Epithelial cell of prostate (primary cell): ENCODE results near the gene SDSL.

ENCODE experiments used
- DNase-seq: peaks from one replicate; pipeline ENCODE4 v3.0.0-alpha.2; 2011; ENCODE audit warnings: low read depth, low spot score
- H3K27ac ChIP-seq: fragments of 450-650 bp; 2 replicates; pipeline ENCODE4 v1.5.1; 2017; ENCODE audit warnings: mild to moderate bottlenecking

SDSL gene

DNA sequence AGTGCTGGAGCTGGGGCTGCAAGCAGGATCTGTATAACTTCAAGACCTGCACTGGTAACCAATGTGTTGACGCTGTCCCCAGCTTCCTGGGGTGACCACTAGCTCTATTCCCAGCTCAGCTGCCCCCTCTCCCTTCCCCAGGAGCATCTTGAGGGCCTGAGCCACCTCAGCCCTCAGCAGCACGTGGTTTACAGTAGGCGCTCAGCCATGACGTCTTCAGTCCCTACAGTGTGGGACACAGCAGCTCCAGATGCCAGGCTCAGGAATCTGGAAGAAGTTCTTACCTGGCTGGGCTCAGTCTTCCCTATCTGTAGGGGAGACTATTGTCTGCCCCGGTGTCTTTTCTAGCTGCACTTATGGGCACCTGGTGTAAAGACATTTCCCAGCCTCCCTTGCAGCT is 27.1 kb upstream of the SDSL start:
- DNase-seq: no peak
- no peak overlapping the region for H3K27ac ChIP-seq

DNA sequence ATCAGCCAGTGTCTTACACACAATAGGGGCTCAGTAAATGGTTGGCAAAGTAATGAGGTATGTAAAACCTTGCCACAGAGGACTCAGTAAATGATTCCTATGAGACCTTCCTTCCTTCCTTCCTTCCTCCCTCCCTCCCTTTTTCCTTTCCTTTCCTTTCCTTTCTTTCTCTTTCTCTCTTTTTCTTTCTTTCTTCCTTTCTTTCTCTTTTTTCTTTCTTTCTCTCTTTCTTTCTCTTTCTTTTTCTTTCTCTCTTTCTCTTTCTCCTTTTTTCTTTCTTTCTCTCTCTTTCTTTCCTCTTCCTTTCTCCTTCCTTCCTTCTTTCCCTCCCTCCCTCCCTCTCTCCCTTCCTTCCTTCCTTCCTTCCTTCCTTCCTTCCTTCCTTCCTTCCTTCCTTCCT is 26.0 kb upstream of the SDSL start:
- no peak overlapping the region for H3K27ac ChIP-seq
- no peak for DNase-seq

DNA sequence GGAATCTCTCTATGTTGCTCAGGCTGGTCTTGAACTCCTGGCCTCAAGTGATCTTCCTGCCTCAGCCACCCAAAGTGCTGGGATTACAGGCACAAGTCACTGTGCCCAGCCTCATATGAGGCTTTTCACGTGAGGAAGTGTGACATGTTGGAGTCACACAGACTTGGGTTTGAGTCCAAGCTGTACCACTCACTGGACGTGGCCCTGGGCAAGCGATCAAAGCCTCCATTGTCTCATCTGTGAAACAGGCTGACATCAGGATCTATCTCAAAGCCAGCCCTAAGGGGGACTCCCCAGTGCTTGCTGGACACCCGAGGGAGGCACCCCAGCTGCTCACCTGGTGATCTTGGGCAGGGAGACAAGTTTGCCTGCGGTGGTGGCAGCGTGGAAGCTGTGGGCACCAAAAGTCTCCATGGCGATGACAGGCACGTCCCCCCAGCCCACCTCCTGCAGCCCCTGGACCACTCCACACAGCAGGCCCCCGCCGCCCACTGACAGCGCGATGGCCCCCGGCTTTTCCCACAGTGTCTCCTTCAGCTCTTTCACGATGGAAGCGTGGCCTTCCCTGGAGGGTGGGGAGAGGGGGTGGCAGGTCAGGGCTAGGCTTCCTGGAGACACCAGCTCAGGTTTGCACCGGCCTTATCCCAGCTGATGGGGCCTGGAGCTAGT is 25.2 kb upstream of the SDSL start:
- DNase-seq: no peak
- H3K27ac ChIP-seq: no peak overlapping the region

DNA sequence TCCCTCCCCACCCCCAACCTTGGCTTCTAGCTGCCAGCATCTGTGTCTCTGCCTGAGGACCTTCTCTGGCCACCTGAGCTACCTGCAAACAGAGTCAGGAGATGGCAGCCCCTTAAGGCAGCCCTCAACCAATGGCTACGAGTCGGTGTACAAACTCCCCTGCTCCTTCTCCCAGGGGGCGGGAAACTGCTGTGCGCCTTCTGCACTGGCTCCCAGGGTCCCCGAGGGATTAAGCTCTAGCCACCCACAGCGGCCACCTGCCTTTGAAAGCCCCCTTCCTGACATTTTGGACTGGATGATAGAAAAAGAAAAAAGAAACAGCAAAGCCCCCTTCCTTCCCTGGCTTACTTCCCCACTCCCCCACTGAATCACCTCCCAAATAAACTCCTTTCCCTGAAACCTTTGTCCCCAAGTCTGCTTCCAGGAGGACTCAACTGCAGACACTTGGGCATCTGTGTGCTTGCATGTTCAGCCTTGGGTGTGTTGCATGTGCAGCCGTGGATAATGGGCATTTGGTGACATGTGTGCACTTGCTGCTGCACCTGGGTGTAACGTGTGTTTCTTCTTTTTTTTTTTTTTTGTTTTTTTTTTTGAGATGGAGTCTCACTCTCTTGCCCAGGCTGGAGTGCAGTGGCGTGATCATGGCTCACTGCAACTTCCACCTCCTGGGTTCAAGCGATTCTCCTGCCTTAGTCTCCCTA is 24.5 kb upstream of the SDSL start:
- no peak for DNase-seq
- H3K27ac ChIP-seq: no peak overlapping the region

DNA sequence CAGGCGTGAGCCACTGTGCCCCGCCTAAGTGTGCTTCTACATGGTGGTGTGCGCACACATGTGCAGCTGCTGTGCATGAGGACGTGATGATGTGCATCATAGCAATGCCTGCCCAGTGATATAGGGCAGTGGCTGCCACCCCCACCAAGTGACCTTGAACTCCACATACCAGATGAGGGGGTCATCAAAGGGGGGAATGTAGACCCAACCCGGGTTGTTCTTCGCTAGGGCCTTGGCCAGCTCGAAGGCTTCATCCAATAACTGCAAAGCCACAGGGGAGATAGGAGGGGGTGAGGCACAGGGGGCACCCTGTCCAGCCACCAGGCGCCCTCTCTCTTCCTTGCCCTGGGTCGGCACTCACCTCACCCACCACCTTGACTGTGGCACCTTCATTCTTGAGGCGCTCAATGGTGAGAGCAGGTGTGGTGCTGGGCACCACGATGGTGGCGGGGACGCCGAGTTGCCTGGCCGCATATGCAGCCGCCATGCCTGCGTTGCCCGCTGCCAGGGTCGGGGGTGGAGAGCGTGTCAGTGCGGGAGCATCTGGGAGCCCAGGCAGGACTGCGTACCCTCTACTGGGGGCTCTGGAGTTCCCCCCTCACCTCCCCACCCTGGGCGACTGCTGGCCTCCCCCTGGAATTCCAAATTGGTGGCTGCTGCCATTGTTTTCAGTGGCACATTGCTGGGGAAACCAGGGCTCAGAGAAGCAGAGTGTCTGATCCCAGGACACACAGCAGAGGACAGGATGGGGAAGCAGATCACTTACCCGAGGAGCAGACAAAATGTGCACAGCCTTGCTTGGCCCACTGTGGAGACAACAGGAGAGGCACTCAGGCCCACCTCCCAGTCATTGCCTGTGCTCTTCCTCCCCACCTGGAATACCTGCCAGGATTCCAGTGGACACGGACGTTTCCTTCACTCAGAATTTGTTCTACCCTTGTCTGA is 23.6 kb upstream of the SDSL start:
- no peak for DNase-seq
- H3K27ac ChIP-seq: no peak overlapping the region

DNA sequence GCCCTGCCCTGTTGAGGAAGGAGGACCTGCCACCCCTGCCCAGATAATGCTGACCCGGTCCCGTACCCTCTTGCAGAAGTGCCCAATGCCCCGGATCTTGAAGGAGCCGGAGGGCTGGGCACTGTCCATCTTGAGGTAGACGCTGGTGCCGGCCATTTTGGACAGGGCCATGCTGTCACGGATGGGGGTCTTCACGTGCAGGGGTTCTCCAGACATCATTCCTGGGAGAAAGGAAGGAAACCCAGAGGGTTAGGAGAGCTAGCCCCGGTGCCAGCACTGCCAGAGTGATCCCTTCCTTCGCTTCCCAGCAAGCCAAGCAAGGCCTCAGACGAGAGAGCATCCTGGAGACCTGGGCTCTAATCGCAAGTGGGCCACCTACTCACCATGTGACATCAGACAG is 22.7 kb upstream of the SDSL start:
- H3K27ac ChIP-seq: no peak overlapping the region
- no peak for DNase-seq

DNA sequence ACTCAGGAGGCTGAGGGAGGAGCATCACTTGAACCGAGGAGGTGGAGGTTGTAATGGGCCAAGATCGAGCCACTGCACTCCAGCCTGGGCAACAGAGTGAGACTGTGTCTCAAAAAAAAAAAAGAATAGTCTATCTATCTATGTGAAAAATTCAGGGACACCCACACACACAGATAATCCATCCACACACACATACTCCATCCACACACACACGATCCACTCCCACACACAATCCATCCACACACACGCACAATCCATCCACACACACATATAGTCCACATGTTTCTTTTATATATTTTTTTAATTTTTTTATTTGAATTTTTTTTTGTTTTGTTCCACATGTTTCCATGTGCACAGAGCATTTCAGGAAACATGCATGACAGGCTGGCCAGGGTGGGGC is 21.8 kb upstream of the SDSL start:
- H3K27ac ChIP-seq: no peak overlapping the region
- DNase-seq: no peak

DNA sequence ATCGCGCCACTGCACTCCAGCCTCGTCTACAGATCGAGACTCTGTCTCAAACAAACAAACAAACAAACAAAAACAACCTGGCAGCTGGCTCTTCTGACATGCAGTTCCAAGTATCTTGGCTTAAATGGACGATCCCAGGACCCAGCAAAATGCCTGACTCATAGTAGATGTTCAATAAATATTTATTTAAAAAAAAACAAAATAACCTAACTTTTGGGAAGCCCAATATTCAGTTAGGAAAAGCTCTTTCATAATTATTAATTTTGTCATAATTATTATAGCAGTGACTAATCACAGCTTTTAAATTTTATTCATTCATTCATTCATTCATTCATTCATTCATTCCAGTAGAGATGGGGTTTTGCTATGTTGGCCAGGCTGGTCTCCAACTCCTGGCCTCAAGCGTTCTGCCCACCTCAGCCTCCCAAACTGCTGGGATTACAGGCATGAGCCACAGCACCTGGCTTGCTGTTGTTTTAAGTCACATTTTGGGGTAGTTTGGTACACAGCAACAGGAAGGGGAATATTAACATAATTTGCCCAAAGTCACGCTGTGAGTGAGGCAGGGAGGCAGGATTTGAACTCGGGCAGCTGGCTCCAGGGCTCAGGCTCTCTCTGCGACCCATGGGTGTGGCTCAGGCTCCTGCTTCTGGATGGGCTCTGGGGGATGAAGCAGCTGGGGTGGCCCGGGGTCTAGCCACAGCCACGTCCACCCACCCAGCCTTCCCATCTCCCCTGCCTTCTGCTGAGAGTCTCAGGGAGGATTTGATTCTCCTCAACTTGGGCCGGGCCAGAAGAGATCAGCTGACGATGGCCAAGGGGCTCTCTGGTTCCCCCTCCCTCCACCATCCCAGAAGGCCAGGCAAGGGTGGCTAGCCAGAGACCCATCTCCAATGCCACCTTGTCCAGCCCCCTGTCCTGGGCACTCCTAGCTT is 20.8 kb upstream of the SDSL start:
- DNase-seq: no peak

DNA sequence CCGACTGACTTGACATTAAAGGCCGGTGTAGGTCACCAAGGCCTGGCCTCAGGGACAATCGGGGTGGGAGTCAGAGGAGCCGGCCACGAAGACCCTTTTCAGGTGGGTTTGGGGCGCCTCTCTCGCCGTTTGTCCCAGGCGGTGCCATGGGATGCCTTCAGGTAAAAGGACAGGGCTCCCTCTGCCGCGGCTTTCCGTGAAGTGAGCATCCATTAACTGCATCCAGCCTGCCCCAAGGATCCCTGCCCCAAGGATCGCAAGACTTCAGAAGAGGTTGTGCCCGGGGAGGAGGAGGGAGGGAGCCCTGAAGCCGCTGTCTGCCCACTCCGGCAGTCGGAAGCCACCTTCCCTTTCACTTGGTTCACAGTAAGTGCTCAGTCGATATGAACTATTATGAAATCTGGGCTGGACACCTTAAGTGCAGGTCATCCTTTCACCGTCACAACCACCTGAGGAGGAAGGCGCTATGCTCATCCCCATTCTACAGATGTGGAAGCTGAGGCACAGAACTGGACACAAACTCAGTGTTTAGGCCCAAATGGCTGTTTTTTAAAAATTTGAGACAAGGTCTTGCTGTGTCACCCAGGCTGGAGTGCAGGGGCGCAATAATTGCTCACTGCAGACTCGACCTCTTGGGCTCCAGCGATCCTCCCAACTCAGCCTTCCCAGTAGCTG is 19.5 kb upstream of the SDSL start:
- DNase-seq: no peak
- H3K27ac ChIP-seq: no peak overlapping the region

More for the DNA sequence above, 20.8 kb upstream of the SDSL start:
- H3K27ac ChIP-seq: no peak overlapping the region

DNA sequence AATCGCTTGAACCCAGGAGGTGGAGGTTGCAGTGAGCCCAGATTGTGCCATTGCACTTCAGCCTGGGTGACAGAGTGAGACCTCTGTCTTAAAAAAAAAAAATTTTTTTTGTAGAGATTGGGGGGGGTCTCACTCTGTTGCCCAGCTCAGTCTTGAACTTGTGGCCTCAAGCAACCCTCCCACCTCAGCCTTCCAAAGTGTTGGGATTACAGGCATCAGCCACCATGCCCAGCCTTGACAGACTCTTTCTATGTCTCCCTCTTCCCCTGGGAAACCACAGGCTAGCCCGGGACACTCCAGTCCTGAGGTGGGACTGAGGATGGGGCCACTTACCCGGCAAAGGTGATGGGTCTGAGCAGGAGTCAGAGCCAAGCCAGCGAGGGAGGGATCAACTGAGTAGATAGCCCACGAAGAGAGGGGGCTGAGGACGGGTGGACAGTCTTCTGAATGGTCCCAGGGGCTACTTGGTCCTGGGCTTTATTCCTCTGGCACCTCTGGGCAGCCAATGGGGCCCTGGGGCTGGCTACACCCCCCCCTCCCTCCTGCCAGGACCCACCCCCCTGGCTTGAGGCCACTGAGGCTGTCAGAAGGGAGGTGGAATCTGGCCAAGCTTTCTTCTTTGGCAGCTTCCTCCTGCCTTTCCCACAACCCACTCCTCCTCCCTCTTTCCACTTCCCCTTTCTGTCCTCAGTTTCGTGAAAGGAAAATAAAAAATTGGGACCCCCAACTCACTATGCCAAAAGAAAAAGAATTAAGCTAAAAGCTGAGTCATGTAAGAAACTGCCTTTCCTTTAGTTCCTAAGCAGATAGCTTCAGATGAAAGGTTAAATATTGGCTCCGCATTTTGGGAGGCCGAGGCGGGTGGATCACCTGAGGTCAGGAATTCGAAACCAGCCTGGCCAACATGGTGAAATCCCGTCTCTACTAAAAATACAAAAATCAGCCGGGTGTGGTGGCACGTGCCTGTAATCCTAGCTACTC is 18.5 kb upstream of the SDSL start, which contains the start of gene SDS:
SDS (minus strand) TSS at position 453 of the 981 bp plus-strand sequence. CDS start 4,179 bp downstream, outside the sequence.
- H3K27ac ChIP-seq: no peak within 1 kb of the TSS
- no peak for DNase-seq

DNA sequence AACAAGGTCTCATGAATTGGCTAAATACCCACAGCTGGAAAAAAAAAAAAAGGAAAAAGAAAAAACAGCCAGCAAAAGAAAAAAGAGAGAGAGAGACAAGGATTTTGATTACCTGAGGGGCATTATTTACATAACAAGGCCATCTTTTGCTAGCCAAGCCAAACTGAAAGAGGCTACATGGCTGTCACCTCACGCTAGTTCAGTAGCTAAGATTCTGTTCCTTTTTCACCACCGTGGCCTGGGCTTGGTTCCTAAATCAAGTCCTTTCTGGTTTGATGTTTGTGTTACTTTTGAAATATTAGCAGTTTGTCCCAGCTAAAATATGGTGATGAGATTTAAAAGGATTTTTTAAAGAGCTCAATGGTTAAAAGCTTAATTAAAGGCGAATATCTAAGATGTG is 16.5 kb upstream of the SDSL start:
- DNase-seq: no peak
- no peak overlapping the region for H3K27ac ChIP-seq

DNA sequence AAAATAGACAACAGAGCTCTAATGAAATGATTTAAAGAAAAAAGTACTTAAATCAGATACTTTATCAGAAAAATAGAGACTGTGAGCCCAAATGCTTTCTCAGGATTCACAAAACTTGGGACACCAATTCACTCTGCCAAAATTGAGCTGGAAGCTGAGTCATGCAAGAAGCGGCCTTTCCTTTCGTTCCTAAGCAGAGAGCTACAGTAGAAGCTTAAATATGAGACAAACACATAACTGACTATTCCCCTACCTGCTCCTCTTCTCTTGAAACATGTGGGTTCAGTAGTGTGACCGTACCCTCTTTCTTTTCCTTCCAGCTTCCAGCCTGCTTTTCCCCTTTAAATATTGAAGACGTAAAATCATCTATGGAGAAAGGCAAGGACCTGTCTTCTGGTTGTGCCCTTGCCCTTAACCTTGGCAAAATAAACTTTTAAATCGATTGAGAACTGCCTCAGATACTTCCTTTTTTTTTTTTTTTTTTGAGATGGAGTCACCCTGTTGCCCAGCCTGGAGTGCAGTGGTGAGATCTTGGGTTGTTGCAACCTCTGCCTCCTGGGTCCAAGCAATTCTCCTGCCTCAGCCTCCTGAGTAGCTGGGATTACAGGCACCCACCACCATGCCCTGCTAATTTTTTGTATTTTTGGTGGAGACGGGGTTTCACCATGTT is 14.1 kb upstream of the SDSL start:
- no peak for DNase-seq
- no peak overlapping the region for H3K27ac ChIP-seq

DNA sequence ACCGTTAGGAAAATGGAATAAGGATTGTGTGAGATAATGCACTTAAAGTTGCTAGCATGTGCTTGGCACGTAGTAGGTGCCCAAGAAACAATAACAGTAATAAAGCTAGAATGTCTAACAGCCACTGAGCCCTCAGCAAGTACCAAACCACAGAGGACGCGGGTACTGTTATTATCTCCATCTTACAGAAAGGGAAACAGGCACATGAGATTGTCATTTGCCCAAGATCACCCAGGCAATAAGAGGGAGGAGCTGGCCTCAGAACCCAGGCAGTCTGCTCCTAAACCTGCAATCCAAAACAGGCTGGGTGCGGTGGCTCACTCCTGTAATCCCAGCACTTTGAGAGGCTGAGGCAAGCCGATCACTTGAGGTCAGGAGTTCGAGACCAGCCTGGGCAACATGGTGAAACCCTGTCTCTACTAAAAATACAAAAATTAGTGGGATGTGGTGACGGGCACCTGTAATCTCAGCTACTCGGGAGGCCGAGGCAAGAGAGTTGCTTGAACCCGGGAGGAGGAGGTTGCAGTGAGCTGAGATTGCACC is 13.4 kb upstream of the SDSL start:
- no peak for DNase-seq
- H3K27ac ChIP-seq: no peak overlapping the region

DNA sequence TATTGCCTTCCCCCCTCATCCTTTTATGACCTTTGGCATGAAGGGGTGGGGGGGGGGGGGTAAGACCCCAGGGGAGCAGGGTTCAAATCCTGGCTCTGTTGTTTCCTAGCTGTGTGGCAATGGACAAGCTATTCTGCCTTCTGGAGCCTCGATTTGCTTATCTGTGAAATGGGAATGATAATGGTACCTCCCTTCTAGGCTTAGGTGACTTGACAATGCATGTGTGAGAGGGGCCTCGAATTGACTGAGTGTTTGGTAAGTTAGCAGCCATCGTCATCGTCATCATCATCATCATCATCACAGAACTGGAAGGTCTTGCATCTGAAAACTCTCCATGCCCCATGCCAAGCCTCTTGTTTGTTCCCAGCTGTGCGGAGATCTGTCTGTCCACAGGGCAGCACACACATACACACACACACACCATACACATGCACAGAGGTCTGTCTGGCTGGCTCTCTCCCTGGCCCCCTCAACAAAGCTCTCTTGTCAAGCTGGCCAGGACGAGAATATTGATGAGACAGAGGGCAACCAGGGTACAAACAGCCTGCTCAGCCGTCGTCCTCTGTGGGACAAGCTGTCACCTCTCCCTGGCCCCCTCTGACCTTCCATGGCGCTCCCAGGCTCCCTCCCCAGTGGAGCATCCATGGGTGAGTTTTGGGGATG is 12.6 kb upstream of the SDSL start:
- no peak overlapping the region for H3K27ac ChIP-seq
- no peak for DNase-seq

DNA sequence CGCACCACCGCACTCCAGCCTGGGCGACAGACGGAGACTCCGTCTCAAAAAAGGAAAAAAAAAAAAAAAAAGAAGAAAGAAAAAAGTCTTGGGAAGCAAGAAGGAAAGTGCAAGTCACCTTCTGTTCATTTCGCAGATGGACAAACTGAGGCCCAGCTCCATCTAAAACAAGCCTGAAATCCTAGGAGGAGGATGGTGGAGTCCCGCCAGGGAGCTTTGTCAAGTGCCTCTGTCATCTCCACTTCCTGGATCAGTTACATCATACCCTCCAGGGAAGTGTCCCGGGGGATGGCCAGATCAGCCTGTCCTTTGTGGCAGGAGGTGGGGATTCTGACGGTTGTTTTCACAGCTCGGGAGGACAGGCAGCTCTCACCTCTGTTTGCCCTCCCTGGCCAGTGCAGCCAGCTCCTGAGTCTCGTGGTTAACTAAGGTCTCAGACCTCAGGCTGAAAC is 8.7 kb upstream of the SDSL start:
- DNase-seq: no peak
- H3K27ac ChIP-seq: no peak overlapping the region

DNA sequence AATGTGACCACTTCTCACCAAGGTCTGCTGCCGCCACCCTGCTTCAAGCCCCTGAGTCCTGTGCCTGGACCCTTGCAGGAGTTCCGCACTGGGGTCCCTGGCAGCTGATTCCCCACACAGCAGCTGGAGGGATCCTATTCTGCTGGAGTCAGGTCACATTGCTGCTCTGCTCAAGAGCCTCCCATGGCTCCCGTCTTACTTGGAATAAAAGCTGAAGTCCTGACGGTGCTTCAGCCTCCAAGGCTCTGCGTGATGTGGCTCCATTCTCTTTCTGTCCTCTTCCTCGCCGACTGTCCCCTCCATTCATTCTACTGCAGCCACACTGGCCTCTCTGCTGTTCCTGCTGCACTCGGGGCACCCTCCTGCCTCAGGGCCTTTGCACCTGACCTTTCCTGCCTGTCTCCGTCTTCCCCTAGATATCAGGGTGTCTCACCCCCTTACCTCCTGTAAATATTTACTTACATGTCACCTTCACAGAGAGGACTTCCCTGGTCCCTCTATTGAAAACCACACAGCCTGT is 7.6 kb upstream of the SDSL start:
- H3K27ac ChIP-seq: no peak overlapping the region
- DNase-seq: no peak
